Activated T-helper 2 cell treated with anti-CD3 and anti-CD28 coated beads, Interferon-gamma antibody, Interleukin-2, Interleukin-4, amounts not matched to agents 10 μg/mL and 5 μg/mL and 100 μg/mL, durations not matched to agents 14 hours and 24 hours and 36 hours (primary cell): ENCODE measurements around the gene OR1K1. TPM values are rescaled to one million over a fixed set of nuclear protein-coding genes. Genes with fewer than 3 reads are reported as not detected.
A peak's percentile ranks its signal among the peaks of the same experiment; 100 is the strongest.

Experiments used
- DNase-seq: peaks from one replicate; pipeline ENCODE4 v3.0.0; 2021; ENCODE audit warnings: low spot score
- H3K27ac Mint-ChIP-seq: one replicate; pipeline ENCODE4 v1.8.0; 2021; ENCODE audit warnings: mixed read lengths
- H3K27me3 Mint-ChIP-seq: one replicate; pipeline ENCODE4 v1.8.0; 2021; ENCODE audit warnings: low read depth, mixed read lengths
- H3K36me3 Mint-ChIP-seq: one replicate; pipeline ENCODE4 v1.8.0; 2021; ENCODE audit warnings: low read depth, mixed read lengths
- H3K4me1 Mint-ChIP-seq: one replicate; pipeline ENCODE4 v1.8.0; 2021; ENCODE audit warnings: low read depth, mixed read lengths
- H3K4me3 Mint-ChIP-seq: one replicate; pipeline ENCODE4 v1.8.0; 2021; ENCODE audit warnings: low read depth, mild to moderate bottlenecking, moderate library complexity, mixed read lengths
- H3K9me3 Mint-ChIP-seq: one replicate; pipeline ENCODE4 v1.8.0; 2021; ENCODE audit warnings: mixed read lengths
- intact Hi-C: fragments of 100-400 bp; cut with micrococcal nuclease; formaldehyde crosslinking; loops from one replicate; pipeline ENCODE4 v1.15.1; 2023
- total RNA-seq: library from RNA; stranded (reverse); gene quantifications from 2 replicates; pipeline ENCODE4 v1.2.3, GENCODE V29; 2022

Gene OR1K1
- total RNA-seq, 1 donor from 2014 or later, result not detected

DNA sequence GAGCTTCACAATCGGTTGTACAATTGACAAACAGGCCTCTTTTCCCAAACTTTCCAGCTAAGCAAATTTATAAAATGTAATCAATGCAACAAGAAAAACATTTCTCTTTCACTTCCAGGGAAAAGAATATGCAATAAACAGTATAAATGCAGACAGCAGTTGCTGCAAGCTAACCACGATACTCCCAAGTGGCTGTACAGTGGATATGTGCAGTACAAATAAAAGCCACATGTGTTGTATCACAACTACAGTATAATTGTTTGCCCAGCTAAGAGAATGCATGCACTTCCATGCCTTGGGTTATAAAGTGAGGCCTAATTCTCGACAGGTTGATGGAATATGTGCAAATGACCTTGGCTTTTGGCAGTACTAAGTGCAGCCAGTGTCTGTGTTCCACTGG is 45.2 kb downstream of the OR1K1 start:
- H3K27me3 Mint-ChIP-seq, result no peaks in the 10 kb centered on the region
- H3K27ac Mint-ChIP-seq, result no peak overlapping the region
- peaks cover 26% of the 10 kb centered on the region for H3K4me1 Mint-ChIP-seq
- no peaks in the 10 kb centered on the region for H3K9me3 Mint-ChIP-seq
- H3K36me3 Mint-ChIP-seq, result peaks cover 46% of the 10 kb centered on the region
- no peak for DNase-seq
- no peak overlapping the region for H3K4me3 Mint-ChIP-seq
- intact Hi-C loops, result loop anchor here (5.0 kb wide), 1 partner anchor 147 kb away; no protein-coding TSS in a partner anchor

DNA sequence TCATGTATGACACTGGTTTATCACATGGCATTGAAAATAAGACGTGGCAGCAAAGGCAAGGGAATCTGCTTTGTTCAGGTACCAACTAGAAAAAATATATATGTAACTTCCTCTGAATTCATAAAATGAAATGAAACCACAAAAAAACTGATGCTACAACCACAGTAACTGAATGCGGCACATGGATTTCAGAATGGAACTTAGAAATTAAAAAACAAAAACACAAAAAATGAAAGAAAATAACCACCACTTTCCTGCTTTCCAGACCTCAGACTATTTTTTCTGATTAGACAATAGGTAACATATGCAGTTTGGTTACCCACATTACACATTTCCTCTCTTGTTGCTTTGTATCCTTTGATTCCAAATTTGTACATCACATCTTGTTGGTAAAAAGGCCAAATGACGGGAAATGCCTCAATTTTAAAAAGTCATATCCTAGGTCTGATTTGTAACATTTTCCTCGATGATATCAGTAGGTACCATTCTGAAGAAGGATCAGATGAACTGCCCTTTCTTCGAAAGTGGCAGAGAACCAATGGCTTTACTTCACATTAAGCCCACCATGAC is 46.5 kb downstream of the OR1K1 start:
- no peak for DNase-seq
- Mint-ChIP-seq H3K36me3 (peaks cover 57% of the 10 kb centered on the region), H3K4me3 (peak overlapping the region; percentile 30), H3K9me3 (no peaks in the 10 kb centered on the region), H3K27me3 (no peaks in the 10 kb centered on the region), H3K4me1 (peaks cover 26% of the 10 kb centered on the region), H3K27ac (peak overlapping the region; percentile 86)
- intact Hi-C loops, result loop anchor here (1.0 to 5.0 kb wide), 2 partner anchors 39 to 146 kb away; no protein-coding TSS in a partner anchor

DNA sequence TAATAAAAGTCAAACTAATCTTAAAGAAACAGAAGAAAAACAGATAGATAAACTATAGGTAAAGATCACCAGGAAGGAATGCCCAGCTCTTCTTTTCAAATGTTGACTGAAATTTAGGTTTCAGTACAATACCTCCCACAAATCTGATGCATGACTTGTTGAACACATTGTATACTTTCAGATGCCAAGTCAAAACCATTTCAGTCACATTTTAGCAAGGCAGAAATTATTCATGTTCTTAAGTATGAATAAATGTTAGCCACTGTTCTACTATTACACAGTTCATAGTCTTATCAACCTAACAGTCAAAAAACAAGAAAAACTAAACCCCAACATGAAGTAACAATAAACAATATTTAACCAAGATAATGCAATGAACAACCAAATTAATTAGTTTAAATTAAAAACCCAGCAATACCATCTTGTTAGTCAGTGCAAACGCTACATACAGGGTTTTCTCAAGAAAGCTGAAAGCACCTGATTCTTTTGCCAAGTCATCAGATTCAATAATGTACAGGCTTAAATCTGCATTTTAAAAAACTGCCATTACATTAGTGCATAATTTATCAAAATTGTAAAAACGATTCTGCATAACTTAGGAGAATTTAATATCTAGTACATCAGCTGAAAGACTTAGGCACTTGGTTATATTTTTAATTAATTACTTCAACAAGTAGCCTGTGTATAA is 48.5 kb downstream of the OR1K1 start:
- H3K27me3 Mint-ChIP-seq, result no peaks in the 10 kb centered on the region
- no peaks in the 10 kb centered on the region for H3K9me3 Mint-ChIP-seq
- peaks cover 55% of the 10 kb centered on the region for H3K36me3 Mint-ChIP-seq
- H3K4me3 Mint-ChIP-seq, result no peak overlapping the region
- H3K4me1 Mint-ChIP-seq, result peaks cover 26% of the 10 kb centered on the region
- peak overlapping the region; percentile 42 for H3K27ac Mint-ChIP-seq
- intact Hi-C loops, result loop anchor here (5.0 kb wide), 1 partner anchor 144 kb away; no protein-coding TSS in a partner anchor
- DNase-seq, result no peak

Other genes starting within 250 kb of the OR1K1 start
- gene OR1N2, start 247.0 kb upstream of the OR1K1 start, total RNA-seq, result not detected in 2 replicates
- 0.18 TPM in 1 of 2 replicates, not detected in the other for gene OR1L8, start 216.7 kb upstream of the OR1K1 start, total RNA-seq
- not detected in 2 replicates for gene OR1Q1, start 185.4 kb upstream of the OR1K1 start, total RNA-seq
- gene OR1B1, start 142.5 kb upstream of the OR1K1 start, total RNA-seq, result not detected in 2 replicates
- gene OR1L1, start 138.4 kb upstream of the OR1K1 start, total RNA-seq, result not detected in 2 replicates
- not detected in 2 replicates for gene OR1L3, start 125.0 kb upstream of the OR1K1 start, total RNA-seq
- not detected in 2 replicates for gene OR1L4, start 76.1 kb upstream of the OR1K1 start, total RNA-seq
- gene OR1L6, start 57.8 kb upstream of the OR1K1 start, total RNA-seq, result not detected in 2 replicates
- not detected in 2 replicates for gene OR5C1, start 11.2 kb upstream of the OR1K1 start, total RNA-seq
- 20.4 and 22.6 TPM in 2 replicates for gene PDCL, start 28.5 kb downstream of the OR1K1 start, total RNA-seq
- gene RC3H2, start 105.2 kb downstream of the OR1K1 start, total RNA-seq, result 37.0 and 38.3 TPM in 2 replicates
- gene ZBTB6, start 113.2 kb downstream of the OR1K1 start, total RNA-seq, result 10.1 and 10.9 TPM in 2 replicates
- 7.4 and 8.2 TPM in 2 replicates for gene ZBTB26, start 131.4 kb downstream of the OR1K1 start, total RNA-seq
- 26.5 and 29.2 TPM in 2 replicates for gene RABGAP1, start 140.9 kb downstream of the OR1K1 start, total RNA-seq
- 0.59 and 1.0 TPM in 2 replicates for gene GPR21, start 233.5 kb downstream of the OR1K1 start, total RNA-seq